ENCODE results near the gene PTPRM. TPM values are rescaled to one million over a fixed set of nuclear protein-coding genes. Genes with fewer than 3 reads are reported as not detected.

Gene PTPRM
- polyA plus RNA-seq, 1 of the 3 experiments (the other 2 are of a cell fraction) = 16.0 TPM

DNA sequence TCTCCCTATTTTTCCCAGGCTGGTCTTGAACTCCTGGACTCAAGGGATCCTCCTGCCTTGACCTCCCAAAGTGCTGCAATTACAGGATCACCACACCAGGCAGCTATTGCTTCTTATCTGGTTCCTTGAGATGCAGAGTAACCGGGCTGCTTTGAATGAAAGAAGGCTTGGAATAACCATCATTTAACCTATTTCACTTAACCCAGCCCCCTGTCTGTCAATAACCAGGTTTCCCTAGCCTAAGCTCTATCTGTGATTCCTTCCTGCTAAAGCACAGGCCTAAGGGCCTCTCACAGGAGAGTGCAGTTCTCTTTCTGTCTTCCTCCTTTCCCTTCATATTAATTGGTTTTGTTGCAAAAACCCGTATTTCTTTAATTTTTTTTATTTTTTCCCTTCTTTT, 648.6 kb downstream of the PTPRM start:
- no peak overlapping the region for H3K4me3 ChIP-seq (ENCODE audit: low read depth in 2 of 2, low read length in 1 of 2)
- H3K4me1 ChIP-seq (ENCODE audit: control insufficient read depth in 1 of 2, insufficient read depth in 2 of 2, low read depth in 1 of 2, low read length in 1 of 2) = peaks cover 0 to 3% of the 10 kb centered on the region in 2 experiments; a peak in 1 of 4 replicates
- no peak overlapping the region for H3K27ac ChIP-seq (ENCODE audit: low read depth in 2 of 2, low read length in 1 of 2)
- H3K9ac ChIP-seq = no peak overlapping the region
- no peaks in the 10 kb centered on the region for H4K20me1 ChIP-seq (ENCODE audit: insufficient read depth)
- no peaks in the 10 kb centered on the region for H3F3A ChIP-seq (replicated peaks; ENCODE audit: insufficient read depth)
- H2AFZ ChIP-seq (ENCODE audit: low read depth) = no peak overlapping the region
- no peaks in the 10 kb centered on the region for H3K9me3 ChIP-seq
- H3K4me2 ChIP-seq = no peak overlapping the region
- H3K27me3 ChIP-seq (ENCODE audit: insufficient read depth) = no peaks in the 10 kb centered on the region
- ChIA-PET CTCF (interaction anchor here (0.8 to 1.2 kb wide), 2 partner anchors 9 to 260 kb away, joined by 3 read pairs; no protein-coding TSS in a partner anchor), POLR2A (no interaction called here)
- H3K9me2 ChIP-seq = no peaks in the 10 kb centered on the region
- H3K79me2 ChIP-seq (ENCODE audit: insufficient read depth) = no peaks in the 10 kb centered on the region
- no peak for TF ChIP-seq RFX5 (IDR thresholded peaks at IDR 0.05; ENCODE audit: low read length)
- no peak for TF ChIP-seq REST (IDR thresholded peaks at IDR 0.05; ENCODE audit: low read depth, low read length)
- TF ChIP-seq POLR2AphosphoS5 (IDR thresholded peaks at IDR 0.05; ENCODE audit: low read depth, low read length) = no peak
- TF ChIP-seq ELF1 (IDR thresholded peaks at IDR 0.05) = no peak
- DNase-seq = no peak
- 68% methylated on average over 2 of the region's 2 CpGs for WGBS (ENCODE audit: low lambda C conversion rate)
- H3K36me3 ChIP-seq (replicated peaks in 1 of 2; ENCODE audit: control insufficient read depth in 1 of 2, insufficient read depth in 2 of 2, low read length in 1 of 2) = no peaks in the 10 kb centered on the region

DNA sequence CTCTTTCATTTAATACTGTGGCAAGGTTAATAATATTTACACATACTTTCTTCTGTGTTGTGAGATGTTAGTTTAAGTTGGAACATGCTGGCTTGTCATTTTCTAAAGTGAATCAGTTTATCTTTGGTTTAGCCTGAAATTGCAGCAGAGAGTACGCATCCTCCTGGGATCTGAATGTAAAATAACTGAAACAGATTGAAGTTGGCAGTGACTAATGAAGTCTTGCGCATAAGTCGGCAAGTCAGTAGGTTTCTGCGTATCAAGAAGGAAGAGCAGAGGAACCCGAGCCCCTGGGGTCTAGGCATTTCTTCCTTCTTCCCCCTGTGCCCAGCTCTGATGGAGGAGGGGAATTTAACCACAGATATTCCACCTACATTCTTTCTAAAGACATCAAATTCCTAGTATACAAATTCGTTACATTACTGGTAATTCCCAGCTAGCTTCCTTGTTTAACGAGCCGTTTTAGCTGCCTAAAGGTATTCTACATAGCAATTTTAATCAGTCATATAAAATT, 650.0 kb downstream of the PTPRM start:
- 67% methylated on average over 8 of the region's 8 CpGs for WGBS (ENCODE audit: low lambda C conversion rate)
- Histone ChIP-seq H3K27me3 (ENCODE audit: insufficient read depth) (no peaks in the 10 kb centered on the region), H3K27ac (ENCODE audit: low read depth in 2 of 2, low read length in 1 of 2) (no peak overlapping the region), H3K4me3 (ENCODE audit: low read depth in 2 of 2, low read length in 1 of 2) (no peak overlapping the region), H3K4me1 (ENCODE audit: control insufficient read depth in 1 of 2, insufficient read depth in 2 of 2, low read depth in 1 of 2, low read length in 1 of 2) (peaks cover 0 to 5% of the 10 kb centered on the region in 2 experiments; a peak in 1 of 4 replicates), H2AFZ (ENCODE audit: low read depth) (no peak overlapping the region), H3K36me3 (replicated peaks in 1 of 2; ENCODE audit: control insufficient read depth in 1 of 2, insufficient read depth in 2 of 2, low read length in 1 of 2) (no peaks in the 10 kb centered on the region), H3K79me2 (ENCODE audit: insufficient read depth) (no peaks in the 10 kb centered on the region), H3K9ac (no peak overlapping the region), H3K9me2 (no peaks in the 10 kb centered on the region), H3F3A (replicated peaks; ENCODE audit: insufficient read depth) (no peaks in the 10 kb centered on the region), H3K4me2 (no peak overlapping the region), H4K20me1 (ENCODE audit: insufficient read depth) (no peaks in the 10 kb centered on the region), H3K9me3 (no peaks in the 10 kb centered on the region)
- POLR2A ChIA-PET = no interaction called here
- CTCF ChIA-PET = no interaction called here
- DNase-seq = no peak
- TF ChIP-seq SMC3 (IDR thresholded peaks at IDR 0.05; ENCODE audit: low read depth, low read length) = no peak
- TF ChIP-seq CHD2 (IDR thresholded peaks at IDR 0.05; ENCODE audit: low read length, partially characterized antibody) = no peak
- TF ChIP-seq JUND (IDR thresholded peaks at IDR 0.05) = no peak
- TF ChIP-seq FOXJ3 (CRISPR knock-in tag; IDR thresholded peaks at IDR 0.05) = no peak
- TF ChIP-seq GABPA (IDR thresholded peaks at IDR 0.05; ENCODE audit: low read depth) = no peak
- TF ChIP-seq EP300 (IDR thresholded peaks at IDR 0.05; ENCODE audit: borderline replicate concordance in 1 of 2, low read depth in 1 of 2, low read length in 1 of 2) = no peak
- TF ChIP-seq NRF1 (IDR thresholded peaks at IDR 0.05; ENCODE audit: low read depth, low read length) = no peak
- TF ChIP-seq NFIC (IDR thresholded peaks at IDR 0.05; ENCODE audit: borderline replicate concordance) = no peak
- TF ChIP-seq EZH2phosphoT487 (IDR thresholded peaks at IDR 0.05; ENCODE audit: borderline replicate concordance, low read depth) = no peak
- no peak for TF ChIP-seq ZBTB33 (IDR thresholded peaks at IDR 0.05; ENCODE audit: borderline replicate concordance, low read depth)
- TF ChIP-seq MEF2A (IDR thresholded peaks at IDR 0.05; ENCODE audit: borderline replicate concordance, low read depth) = no peak
- no peak for TF ChIP-seq ELF1 (IDR thresholded peaks at IDR 0.05)
- TF ChIP-seq RCOR1 (IDR thresholded peaks at IDR 0.05; ENCODE audit: low read length) = no peak
- TF ChIP-seq, protein P1, sequence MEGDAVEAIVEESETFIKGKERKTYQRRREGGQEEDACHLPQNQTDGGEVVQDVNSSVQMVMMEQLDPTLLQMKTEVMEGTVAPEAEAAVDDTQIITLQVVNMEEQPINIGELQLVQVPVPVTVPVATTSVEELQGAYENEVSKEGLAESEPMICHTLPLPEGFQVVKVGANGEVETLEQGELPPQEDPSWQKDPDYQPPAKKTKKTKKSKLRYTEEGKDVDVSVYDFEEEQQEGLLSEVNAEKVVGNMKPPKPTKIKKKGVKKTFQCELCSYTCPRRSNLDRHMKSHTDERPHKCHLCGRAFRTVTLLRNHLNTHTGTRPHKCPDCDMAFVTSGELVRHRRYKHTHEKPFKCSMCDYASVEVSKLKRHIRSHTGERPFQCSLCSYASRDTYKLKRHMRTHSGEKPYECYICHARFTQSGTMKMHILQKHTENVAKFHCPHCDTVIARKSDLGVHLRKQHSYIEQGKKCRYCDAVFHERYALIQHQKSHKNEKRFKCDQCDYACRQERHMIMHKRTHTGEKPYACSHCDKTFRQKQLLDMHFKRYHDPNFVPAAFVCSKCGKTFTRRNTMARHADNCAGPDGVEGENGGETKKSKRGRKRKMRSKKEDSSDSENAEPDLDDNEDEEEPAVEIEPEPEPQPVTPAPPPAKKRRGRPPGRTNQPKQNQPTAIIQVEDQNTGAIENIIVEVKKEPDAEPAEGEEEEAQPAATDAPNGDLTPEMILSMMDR (IDR thresholded peaks at IDR 0.05) = no peak
- no peak for TF ChIP-seq IRF3 (IDR thresholded peaks at IDR 0.05; ENCODE audit: low read depth, low read length)
- no peak for TF ChIP-seq MXI1 (IDR thresholded peaks at IDR 0.05; ENCODE audit: low read depth, low read length)
